GM20000 (cell line): ENCODE measurements around the gene TLR1.
A peak's percentile ranks its signal among the peaks of the same experiment; 100 is the strongest.
"Not testable (repeated sequence)": the region's sequence is repeated elsewhere in the genome, so short reads cannot be mapped to it uniquely, and the experiment has no call there.

Experiments
- DNase-seq: peaks from one replicate; pipeline ENCODE4 v3.0.0; 2012; ENCODE audit warnings: low spot score
- CTCF ChIP-seq: IDR thresholded peaks from 2 replicates; pipeline ENCODE4 v1.5.1; 2012; ENCODE audit warnings: mild to moderate bottlenecking, control low read depth; ENCODE audit errors: extremely low read depth, missing control alignments

TLR1 gene

GRCh38 chr4:38820329-38821061, 15.9 kb upstream of the TLR1 start:
- peak; percentile 79 for DNase-seq
- no peak for TF ChIP-seq CTCF

GRCh38 chr4:38819569-38819968, 15.0 kb upstream of the TLR1 start:
- peak; percentile 53 for DNase-seq
- no peak for TF ChIP-seq CTCF

GRCh38 chr4:38818441-38818976, 13.9 kb upstream of the TLR1 start:
- DNase-seq = peak; percentile 75
- TF ChIP-seq CTCF = no peak

- TF ChIP-seq CTCF = no peak
- DNase-seq = peak; percentile 54
Observed at GRCh38 chr4:38815885-38816782, 11.5 kb upstream of the TLR1 start.

- no peak for DNase-seq
- no peak for TF ChIP-seq CTCF
Observed at GRCh38 chr4:38814386-38814785, 9.8 kb upstream of the TLR1 start.

- TF ChIP-seq CTCF = no peak
- no peak for DNase-seq
Observed at GRCh38 chr4:38811297-38811696, 6.7 kb upstream of the TLR1 start.

- not testable (repeated sequence) for DNase-seq
Observed at GRCh38 chr4:38807462-38807861, 2.9 kb upstream of the TLR1 start.

- DNase-seq = not testable (repeated sequence)
Observed at GRCh38 chr4:38806251-38806650, 1.7 kb upstream of the TLR1 start.
